Endometrial microvascular endothelial cells (primary cell): ENCODE results near the gene MKI67. TPM values are rescaled to one million over a fixed set of nuclear protein-coding genes. Genes with fewer than 3 reads are reported as not detected.

ENCODE experiments used
- in situ Hi-C: cut with HindIII; loops from 2 replicates; pipeline ENCODE4 v1.10.0; 2017; ENCODE audit warnings: low sequenced_read_pairs, low pct_unique_long_range_greater_than_20kb; ENCODE audit errors: inconsistent ontology term
- total RNA-seq: library from RNA; depleted of rRNA; stranded (reverse); fragments of >200 nt; gene quantifications from one replicate; pipeline ENCODE4 v1.2.3, GENCODE V29; 2015; ENCODE audit errors: inconsistent ontology term

The MKI67 gene
- total RNA-seq, 1 donor from 2014 or later = 43.8 TPM

GRCh38 chr10:128059982-128060293, 66.3 kb downstream of the MKI67 start:
- in situ Hi-C loops = no loop called here

- in situ Hi-C loops = no loop called here
These were observed 66.8 kb downstream of the MKI67 start for GRCh38 chr10:128059266-128059981.

- in situ Hi-C loops = no loop called here
These were observed 67.5 kb downstream of the MKI67 start for GRCh38 chr10:128058750-128059134.

DNA sequence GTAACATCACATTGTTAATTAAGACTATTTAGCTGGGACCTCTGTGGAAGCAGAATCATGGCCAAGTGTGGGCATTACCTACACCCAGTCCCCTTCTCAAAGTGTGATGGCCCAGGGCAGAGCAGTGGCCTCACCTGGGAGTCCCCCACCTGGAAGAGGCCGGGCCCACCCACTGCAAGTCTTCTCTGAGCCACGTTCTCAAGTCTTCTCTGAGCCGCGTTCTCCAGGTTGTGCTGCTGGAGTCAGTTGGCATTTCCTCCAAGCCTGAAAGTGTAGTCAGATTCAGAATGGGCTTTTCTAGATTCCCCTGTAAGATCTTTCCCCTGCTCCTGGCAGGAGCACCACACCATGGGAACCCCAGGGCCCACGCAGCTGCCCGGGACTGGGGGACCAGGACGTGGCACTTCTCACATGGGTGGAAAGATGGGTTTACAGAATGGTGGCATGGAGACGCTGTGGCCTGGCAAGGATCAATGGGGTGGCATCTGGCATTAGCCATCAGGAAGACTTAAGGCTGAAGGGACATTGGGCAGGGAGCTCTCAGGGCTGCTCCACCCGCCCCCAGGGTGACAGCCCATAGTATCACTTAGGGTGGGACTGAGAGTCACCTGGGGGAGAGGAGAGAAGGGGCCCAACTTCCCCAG, 68.0 kb downstream of the MKI67 start:
- in situ Hi-C loops = no loop called here

DNA sequence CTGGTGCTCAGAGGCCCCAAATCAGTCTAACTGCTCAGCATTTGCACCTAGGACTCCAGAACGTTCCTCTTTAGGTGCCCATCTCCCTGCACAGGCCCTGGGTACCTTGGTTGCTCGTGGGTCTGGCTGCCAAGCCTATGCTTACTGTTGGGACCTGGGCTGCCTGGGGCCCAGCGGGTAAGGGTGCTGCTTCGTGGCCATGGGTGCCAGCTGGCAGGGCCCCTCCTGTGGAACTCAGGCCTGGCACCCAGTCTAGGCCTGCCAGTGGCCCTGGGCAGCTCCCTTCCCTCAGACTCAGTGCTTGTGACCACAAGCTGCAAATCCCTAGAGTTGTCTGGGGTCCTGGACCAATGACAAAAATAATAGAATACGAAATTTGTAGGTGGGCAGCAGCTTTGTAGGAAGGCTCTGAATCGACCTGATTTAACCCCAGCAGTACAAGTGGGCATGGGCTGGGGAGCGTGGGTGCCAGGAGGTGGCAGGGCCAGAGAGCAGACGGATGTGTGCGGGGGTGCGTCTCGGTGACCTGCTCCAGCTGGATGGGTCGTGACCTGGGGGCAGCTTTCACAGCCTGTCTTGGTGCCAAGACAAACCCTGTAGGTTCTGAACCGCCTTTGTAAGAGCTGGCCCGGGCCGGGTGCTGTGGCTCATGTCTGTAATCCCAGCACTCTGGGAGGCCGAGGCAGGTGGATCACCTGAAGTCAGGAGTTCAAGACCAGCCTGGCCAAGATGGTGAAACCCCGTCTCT, 69.7 kb downstream of the MKI67 start:
- in situ Hi-C loops = no loop called here

GRCh38 chr10:128055061-128055868, 71.0 kb downstream of the MKI67 start:
- in situ Hi-C loops = no loop called here

DNA sequence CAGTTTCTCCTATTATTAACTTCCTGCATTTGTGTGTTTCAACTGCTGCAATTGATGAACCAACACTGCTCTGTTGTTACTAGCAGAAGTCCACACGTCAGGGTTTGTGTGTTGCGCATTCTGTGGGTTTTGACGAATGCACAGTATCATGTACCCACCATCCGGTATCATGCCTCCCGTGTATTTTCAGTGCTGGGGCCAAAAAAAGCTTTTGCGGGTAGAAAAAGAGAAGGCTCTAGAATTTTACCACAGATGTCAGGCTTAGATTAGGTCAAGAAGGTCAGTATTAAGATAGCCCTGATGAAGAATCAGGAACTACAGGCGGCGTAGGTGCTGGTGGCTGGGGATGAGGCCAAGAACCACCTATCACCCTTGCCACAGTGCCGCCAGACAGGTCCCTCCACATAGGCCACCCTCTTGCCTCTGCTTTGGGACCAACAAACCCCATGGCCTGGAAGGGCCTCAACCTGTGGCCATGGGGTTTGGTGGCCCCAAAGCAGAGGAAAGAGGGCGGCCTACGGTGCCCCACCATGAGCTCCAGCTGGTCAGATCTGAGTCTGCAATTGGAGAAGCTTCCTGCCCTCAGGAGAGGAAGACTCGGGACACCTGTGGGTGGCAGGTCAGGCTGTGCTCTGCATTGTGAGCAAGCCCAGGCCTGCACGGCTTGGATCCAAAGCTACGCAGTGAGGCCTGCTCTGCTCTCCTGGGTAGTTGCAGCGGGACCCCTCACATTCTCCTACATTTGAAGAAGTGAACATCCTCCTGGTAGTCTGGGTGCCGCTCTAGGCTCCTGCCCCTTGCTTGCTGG, 71.9 kb downstream of the MKI67 start:
- in situ Hi-C loops = no loop called here

GRCh38 chr10:128053356-128053755, 72.9 kb downstream of the MKI67 start:
- in situ Hi-C loops = no loop called here

DNA sequence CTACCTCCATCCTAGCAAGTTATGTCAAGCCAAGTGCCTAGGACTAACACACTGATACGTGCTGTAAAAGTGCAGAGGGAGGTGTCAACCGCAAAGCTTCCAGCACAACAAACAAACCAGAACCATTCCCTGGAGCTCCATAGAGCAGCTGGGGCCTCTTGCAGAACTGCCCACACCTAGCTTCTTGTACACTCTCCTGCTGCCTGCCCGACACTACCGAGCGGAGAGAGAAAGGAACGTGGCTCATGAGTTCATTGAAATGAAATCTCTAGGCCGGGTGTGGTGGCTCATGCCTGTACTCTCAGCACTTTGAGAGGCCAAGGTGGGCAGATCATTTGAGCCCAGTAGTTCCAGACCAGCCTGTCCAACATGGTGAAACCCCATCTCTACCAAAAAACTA, 73.5 kb downstream of the MKI67 start:
- in situ Hi-C loops = no loop called here

DNA sequence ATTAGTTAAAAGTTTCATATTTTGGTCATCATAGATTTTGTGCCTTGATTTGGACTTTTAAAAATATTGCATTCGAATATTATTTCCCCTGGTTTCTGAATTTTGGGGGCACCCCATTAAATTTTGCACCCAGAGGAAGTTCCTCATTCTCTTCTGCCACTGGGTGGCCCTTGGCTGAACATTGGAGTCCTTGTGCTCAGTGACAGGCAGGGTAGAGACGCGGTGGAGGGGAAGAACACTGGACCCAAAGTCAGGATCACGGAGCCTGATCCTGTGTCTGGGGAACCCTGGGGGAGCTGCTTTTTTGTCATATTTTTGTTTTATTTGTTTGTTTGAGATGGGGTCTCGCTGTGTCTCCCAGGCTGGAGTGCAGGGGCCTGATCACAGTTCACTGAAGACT, 74.7 kb downstream of the MKI67 start:
- in situ Hi-C loops = no loop called here

- in situ Hi-C loops = no loop called here
These were observed 75.3 kb downstream of the MKI67 start for GRCh38 chr10:128050936-128051335.

DNA sequence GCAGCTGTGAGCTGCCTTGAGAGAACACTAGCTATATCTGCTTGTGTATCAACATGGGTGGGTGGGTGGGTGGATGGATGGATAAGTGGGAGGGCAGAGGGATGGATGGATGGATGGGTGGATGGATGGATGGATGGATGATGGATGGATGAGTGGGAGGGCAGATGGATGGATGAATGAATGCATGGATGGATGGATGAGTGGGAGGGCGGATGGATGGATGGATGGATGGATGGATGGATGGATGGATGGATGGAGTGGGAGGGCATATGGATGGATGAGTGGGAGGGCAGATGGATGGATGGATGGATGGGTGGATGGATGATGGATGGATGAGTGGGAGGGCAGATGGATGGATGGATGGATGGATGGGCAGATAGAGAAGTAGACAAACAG, 76.1 kb downstream of the MKI67 start:
- in situ Hi-C loops = no loop called here

DNA sequence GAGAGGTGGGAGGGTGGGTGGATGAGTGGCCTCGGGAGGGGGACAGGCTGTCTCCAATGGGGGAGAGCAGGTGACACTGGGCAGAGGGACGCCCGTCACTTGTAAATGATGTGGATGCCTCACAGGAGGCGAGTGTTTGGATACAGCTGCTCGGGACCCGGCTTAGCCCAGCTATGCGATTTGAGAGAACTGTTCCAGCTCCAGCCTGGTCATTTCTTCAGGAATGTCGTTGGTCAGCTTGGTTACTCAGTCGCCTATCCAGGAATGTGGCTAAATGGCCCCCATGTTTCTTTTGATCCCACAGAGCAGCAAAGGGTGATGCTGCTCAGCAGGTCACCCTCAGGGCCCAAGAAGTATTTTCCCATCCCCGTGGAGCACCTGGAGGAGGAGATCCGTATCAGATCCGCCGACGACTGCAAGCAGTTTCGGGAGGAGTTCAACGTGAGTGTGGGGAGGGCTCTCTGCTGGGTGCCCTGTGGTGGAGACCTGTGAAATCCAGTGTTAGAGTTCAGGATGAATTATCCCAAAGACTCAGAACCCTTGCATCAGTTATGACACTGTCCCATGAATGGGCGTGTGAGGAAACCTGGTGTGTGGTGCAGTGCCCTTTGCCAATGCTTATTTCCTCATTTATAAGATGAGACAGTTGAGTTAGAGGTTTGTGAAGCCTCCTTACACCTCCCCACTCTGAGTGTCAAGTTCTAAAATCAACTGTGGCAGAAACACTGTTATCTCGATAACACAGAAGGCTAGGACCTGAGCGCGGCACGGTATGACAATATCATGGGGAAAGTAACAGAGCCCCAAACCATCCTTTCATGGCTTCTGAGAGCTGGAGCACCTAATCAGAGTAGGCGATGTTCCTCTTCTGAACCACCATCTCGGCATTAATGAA, 76.8 kb downstream of the MKI67 start:
- in situ Hi-C loops = no loop called here

DNA sequence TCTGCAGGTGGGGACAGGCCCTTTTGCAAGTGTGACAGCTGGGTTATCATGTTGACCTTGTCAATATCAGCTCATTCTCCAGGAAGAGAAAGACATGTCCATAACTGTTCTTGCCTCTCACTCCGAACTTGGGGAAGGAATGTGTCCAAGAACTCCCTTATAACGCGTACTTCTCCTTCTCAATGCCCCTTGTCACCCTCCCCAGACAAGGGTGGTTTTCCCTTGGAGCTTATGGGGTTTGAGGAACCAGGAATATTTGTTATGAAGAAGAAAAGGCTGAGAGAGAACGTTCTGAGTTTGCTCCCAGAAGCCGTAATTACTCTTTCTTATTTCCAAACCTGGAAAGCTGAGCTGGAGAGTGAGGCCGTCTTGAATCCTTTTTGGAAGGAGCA, 77.4 kb downstream of the MKI67 start:
- in situ Hi-C loops = no loop called here

DNA sequence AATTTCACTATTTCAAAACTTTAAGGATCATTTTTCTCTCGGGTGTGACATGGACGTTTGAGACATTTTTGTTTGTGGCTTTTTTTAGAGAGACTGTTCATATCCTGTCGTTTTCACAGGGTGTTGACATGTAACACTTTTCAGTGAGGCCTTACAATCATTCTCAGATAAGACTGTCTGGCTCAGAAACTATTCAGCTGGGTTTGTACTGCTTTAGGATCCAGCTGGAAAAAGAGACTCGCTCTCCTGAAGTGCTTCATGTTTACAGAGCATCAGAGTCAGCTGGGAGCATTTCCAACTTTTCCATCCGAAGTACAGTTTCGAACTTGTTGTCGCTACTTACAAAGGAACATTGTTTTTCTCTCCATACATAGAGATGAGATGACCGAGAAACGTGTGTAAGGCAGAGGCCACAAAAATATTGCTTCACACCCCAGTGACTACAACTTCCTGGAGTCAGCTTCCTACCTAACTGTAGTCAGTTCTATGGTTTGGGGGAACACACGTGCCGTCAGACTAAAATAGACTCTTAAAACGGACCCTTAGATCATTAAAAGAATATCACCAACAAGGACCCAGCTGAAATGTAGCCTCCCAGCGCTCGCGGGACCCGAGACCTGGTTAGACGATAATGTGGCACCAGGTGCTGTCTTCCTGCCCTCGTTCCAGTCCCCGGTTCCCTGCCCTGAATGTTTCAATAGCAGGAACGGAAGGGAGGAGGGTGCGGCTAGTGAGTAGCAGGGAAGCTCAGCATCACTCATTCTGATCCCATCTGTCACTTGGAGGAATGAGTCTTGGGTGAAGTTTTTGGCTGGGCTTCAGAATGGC, 78.0 kb downstream of the MKI67 start:
- in situ Hi-C loops = no loop called here

DNA sequence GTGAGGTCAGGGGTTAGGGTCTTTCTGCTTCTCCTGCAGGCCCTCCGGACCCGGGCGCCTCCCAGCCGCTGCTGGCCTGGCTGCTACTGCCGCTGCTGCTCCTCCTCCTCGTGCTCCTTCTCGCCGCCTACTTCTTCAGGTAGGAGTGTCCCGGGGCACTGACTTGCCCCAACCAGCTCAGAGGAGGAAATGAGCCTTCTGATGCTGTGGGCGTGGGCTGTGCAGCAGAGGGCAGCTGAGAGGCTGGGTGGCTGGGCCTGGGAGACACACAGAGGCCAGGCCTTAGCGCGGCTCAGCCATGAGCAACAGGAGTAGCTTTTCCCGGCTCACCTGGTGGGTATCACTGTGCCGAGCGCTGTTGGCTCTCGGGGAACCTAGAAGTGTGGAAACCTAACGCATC, 78.9 kb downstream of the MKI67 start:
- in situ Hi-C loops = no loop called here

DNA sequence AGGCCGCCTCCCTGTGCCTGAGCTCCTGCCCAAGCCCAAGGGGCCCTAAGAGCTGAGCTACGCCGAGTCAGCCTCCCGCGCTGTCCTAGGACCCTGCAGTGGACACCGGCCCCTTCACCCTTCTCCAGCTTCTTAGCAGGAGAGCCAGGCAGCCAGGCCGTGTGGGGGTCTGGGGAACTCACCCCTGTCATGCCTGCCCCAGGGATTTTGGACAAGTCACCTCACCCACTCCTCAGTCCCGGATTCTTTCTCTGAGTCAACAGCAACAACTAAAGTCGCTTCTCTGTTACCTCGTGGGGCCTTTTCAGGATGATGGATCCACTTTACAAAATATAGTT, 79.3 kb downstream of the MKI67 start:
- in situ Hi-C loops = no loop called here
